Natural killer cell (primary cell): Measurements from ENCODE around the gene PEAK1. TPM values are rescaled to one million over a fixed set of nuclear protein-coding genes. Genes with fewer than 3 reads are reported as not detected.

Experiments
- ATAC-seq, 3 donors: fragments of 150-1000 bp in 2 of 3; fragments of 200-7000 bp in 1 of 3; cut with Tn5 transposase; 1 replicate in 1 of 3; 2 replicates in 2 of 3; pipeline ENCODE4 v1.10.0; 2021; ENCODE audit warnings: mild to moderate bottlenecking in 2 of 3, moderate library complexity in 2 of 3
- DNase-seq, 2 donors: peaks; one replicate each; pipeline versions ENCODE4 v3.0.0 to v3.0.0-alpha.2; 2013 to 2021; ENCODE audit warnings: mixed read lengths in 1 of 2
- H3K27ac ChIP-seq: one replicate; pipeline ENCODE4 v1.5.1; 2013; ENCODE audit warnings: mild to moderate bottlenecking, low read length
- H3K27me3 ChIP-seq: one replicate; pipeline ENCODE4 v1.6.1; 2013; ENCODE audit warnings: low read length; ENCODE audit not compliant: control insufficient read depth, insufficient read depth
- H3K36me3 ChIP-seq: one replicate; pipeline ENCODE4 v1.6.1; 2013; ENCODE audit warnings: low read length; ENCODE audit not compliant: control insufficient read depth, insufficient read depth
- H3K4me1 ChIP-seq: one replicate; pipeline ENCODE4 v1.6.1; 2013; ENCODE audit warnings: low read length; ENCODE audit not compliant: control insufficient read depth, insufficient read depth
- H3K4me3 ChIP-seq: one replicate; pipeline ENCODE4 v1.5.1; 2013; ENCODE audit warnings: low read length
- H3K9me3 ChIP-seq: one replicate; pipeline ENCODE4 v1.6.1; 2013; ENCODE audit warnings: low read length; ENCODE audit not compliant: control insufficient read depth, insufficient read depth
- H3K27ac Mint-ChIP-seq, 2 donors: one replicate each; pipeline ENCODE4 v1.8.0; 2022; ENCODE audit warnings: mild to moderate bottlenecking in 2 of 2, mixed read lengths in 2 of 2, moderate library complexity in 1 of 2
- H3K27me3 Mint-ChIP-seq, 2 donors: one replicate each; pipeline ENCODE4 v1.8.0; 2022; ENCODE audit warnings: low read depth in 2 of 2, mixed read lengths in 2 of 2
- H3K36me3 Mint-ChIP-seq: one replicate; pipeline ENCODE4 v1.8.0; 2022; ENCODE audit warnings: mixed read lengths
- H3K4me1 Mint-ChIP-seq, 2 donors: one replicate each; pipeline ENCODE4 v1.8.0; 2022; ENCODE audit warnings: mixed read lengths in 2 of 2
- H3K4me3 Mint-ChIP-seq: one replicate; pipeline ENCODE4 v1.8.0; 2022; ENCODE audit warnings: mild to moderate bottlenecking, moderate library complexity, mixed read lengths
- H3K9me3 Mint-ChIP-seq, 2 donors: one replicate each; pipeline ENCODE4 v1.8.0; 2022; ENCODE audit warnings: mixed read lengths in 2 of 2
- WGBS: methylation state at CpG from one replicate; pipeline ENCODE4 v1.1.7; 2013; ENCODE audit warnings: missing lambda C conversion rate; ENCODE audit not compliant: insufficient coverage; 5-methylcytosine and 5-hydroxymethylcytosine counted together
- intact Hi-C: fragments of 100-400 bp; cut with micrococcal nuclease; formaldehyde crosslinking; loops from one replicate; pipeline ENCODE4 v1.14.2; 2022
- total RNA-seq, 4 donors: library from RNA; stranded (reverse); fragments of 120-200 nt in 1 of 4; gene quantifications; one replicate each; pipeline versions ENCODE4 v1.2.3 to v1.2.4, GENCODE V29; 2013 to 2022
- TF ChIP-seq, protein P1 (sequence below): fragments of 200-600 bp; IDR thresholded peaks from one replicate; pipeline ENCODE4 v1.8.0; 2022; ENCODE audit warnings: antibody characterized with exemption

PEAK1 gene
- total RNA-seq, 3 donors from 2014 or later (not counting 1 experiment from before 2014, with no cell fraction given), result 59.3 to 73.9 (median 69.1) TPM

DNA sequence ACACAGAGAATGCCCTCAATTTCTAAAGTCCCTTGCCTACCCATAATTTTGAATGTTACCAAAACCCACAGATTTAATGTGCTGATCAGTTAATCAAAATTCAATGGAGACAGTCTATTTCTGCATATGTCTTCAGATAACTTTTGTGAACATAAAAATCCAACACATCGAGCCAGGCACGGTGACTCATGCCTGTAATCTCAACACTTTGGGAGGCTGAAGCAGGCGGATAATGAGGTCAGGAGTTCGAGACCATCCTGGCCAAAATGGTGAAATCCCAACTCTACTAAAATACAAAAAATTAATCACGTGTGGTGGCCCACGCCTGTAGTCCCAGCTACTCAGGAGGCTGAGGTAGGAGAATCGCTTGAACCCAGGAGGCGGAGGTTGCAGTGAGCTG is 49.3 kb downstream of the PEAK1 start:
- Mint-ChIP-seq H3K4me3 (no peak overlapping the region), H3K4me1 (peaks cover 20 to 24% of the 10 kb centered on the region in 2 donors), H3K36me3 (no peaks in the 10 kb centered on the region), H3K27me3 (no peaks in the 10 kb centered on the region), H3K9me3 (no peaks in the 10 kb centered on the region), H3K27ac (no peak overlapping the region)
- Histone ChIP-seq H3K4me1 (no peaks in the 10 kb centered on the region), H3K9me3 (no peaks in the 10 kb centered on the region), H3K4me3 (no peak overlapping the region), H3K27ac (no peak overlapping the region), H3K27me3 (no peaks in the 10 kb centered on the region), H3K36me3 (no peaks in the 10 kb centered on the region)
- WGBS, result 96% methylated on average over 8 of the region's 8 CpGs
- intact Hi-C loops, result no loop called here
- TF ChIP-seq, protein P1, sequence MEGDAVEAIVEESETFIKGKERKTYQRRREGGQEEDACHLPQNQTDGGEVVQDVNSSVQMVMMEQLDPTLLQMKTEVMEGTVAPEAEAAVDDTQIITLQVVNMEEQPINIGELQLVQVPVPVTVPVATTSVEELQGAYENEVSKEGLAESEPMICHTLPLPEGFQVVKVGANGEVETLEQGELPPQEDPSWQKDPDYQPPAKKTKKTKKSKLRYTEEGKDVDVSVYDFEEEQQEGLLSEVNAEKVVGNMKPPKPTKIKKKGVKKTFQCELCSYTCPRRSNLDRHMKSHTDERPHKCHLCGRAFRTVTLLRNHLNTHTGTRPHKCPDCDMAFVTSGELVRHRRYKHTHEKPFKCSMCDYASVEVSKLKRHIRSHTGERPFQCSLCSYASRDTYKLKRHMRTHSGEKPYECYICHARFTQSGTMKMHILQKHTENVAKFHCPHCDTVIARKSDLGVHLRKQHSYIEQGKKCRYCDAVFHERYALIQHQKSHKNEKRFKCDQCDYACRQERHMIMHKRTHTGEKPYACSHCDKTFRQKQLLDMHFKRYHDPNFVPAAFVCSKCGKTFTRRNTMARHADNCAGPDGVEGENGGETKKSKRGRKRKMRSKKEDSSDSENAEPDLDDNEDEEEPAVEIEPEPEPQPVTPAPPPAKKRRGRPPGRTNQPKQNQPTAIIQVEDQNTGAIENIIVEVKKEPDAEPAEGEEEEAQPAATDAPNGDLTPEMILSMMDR, result no peak
- ATAC-seq, result no peak
- no peak for DNase-seq

DNA sequence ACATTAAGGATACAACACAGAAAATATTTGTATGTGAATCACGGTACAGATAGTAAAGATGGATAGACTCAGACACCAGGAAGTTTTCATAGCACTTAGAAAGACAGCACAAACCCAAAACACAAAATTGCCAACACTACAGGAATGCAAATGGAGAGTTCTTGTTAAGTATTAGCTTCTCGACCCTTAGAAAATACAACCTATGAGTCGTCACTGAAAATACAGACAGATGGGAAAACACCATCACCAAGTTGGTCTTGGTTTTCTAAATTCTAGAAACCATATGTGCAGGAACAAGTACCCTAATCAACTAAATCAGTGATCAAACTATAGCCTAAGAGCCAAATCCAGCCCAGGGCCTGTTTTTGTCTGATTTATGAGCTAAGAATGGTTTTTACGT is 50.7 kb downstream of the PEAK1 start:
- H3K36me3 ChIP-seq, result no peaks in the 10 kb centered on the region
- no peaks in the 10 kb centered on the region for H3K9me3 ChIP-seq
- Mint-ChIP-seq H3K4me3 (no peak overlapping the region), H3K36me3 (no peaks in the 10 kb centered on the region), H3K4me1 (peaks cover 20 to 24% of the 10 kb centered on the region in 2 donors), H3K9me3 (no peaks in the 10 kb centered on the region), H3K27ac (no peak overlapping the region), H3K27me3 (no peaks in the 10 kb centered on the region)
- H3K4me3 ChIP-seq, result no peak overlapping the region
- ATAC-seq (no peak), DNase-seq (no peak)
- H3K27me3 ChIP-seq, result no peaks in the 10 kb centered on the region
- no peaks in the 10 kb centered on the region for H3K4me1 ChIP-seq
- H3K27ac ChIP-seq, result no peak overlapping the region
- WGBS, result 84% methylated on average over 3 of the region's 4 CpGs
- intact Hi-C loops, result no loop called here
- TF ChIP-seq, protein P1, result no peak

DNA sequence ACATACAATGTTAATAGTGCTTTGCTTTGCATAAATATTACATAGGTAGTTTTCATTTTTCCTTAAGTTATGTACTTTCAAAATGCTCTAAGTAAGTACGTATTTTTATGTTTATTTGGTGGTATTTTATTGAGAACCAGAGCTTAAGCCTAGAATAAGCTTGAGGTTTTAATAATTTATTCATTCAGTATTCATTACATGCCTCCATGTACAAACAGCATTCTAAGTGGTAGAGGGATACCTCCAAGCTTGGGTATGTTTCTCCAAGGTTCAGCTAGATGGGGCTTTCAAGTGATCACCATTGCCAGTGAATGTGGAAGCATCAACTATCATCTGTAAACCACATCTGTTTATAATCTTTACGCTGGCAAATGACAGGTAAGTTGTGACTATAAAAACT is 52.3 kb downstream of the PEAK1 start:
- Histone ChIP-seq H3K9me3 (no peaks in the 10 kb centered on the region), H3K4me1 (no peaks in the 10 kb centered on the region), H3K27me3 (no peaks in the 10 kb centered on the region), H3K36me3 (no peaks in the 10 kb centered on the region), H3K4me3 (no peak overlapping the region), H3K27ac (no peak overlapping the region)
- TF ChIP-seq, protein P1, result no peak
- Mint-ChIP-seq H3K27ac (no peak overlapping the region), H3K27me3 (no peaks in the 10 kb centered on the region), H3K9me3 (no peaks in the 10 kb centered on the region), H3K36me3 (no peaks in the 10 kb centered on the region), H3K4me3 (no peak overlapping the region), H3K4me1 (peaks cover 12 to 17% of the 10 kb centered on the region in 2 donors)
- ATAC-seq (no peak), DNase-seq (no peak)
- WGBS, result no CpG with 5 or more reads among the region's 2 CpGs
- intact Hi-C loops, result no loop called here

GRCh38 chr15:77361456-77361855 is 58.4 kb downstream of the PEAK1 start:
- Mint-ChIP-seq H3K27me3 (no peaks in the 10 kb centered on the region), H3K27ac (no peak overlapping the region)
- no CpG with 5 or more reads among the region's 1 CpG for WGBS

More at GRCh38 chr15:77361456-77361855, 58.4 kb downstream of the PEAK1 start:
- H3K27ac ChIP-seq, result no peak overlapping the region
- peaks cover 6 to 15% of the 10 kb centered on the region in 2 donors for H3K4me1 Mint-ChIP-seq
- no peaks in the 10 kb centered on the region for H3K9me3 Mint-ChIP-seq
- TF ChIP-seq, protein P1, result no peak
- no peak overlapping the region for H3K4me3 Mint-ChIP-seq
- no peaks in the 10 kb centered on the region for H3K4me1 ChIP-seq
- H3K9me3 ChIP-seq, result no peaks in the 10 kb centered on the region
- DNase-seq (no peak), ATAC-seq (no peak)
- no peak overlapping the region for H3K4me3 ChIP-seq
- H3K27me3 ChIP-seq, result no peaks in the 10 kb centered on the region
- H3K36me3 ChIP-seq, result no peaks in the 10 kb centered on the region
- H3K36me3 Mint-ChIP-seq, result no peaks in the 10 kb centered on the region
- intact Hi-C loops, result no loop called here
